NCI-H2196 (cell line): Measurements from ENCODE around the gene DNAI4.

Source experiments
- DNase-seq: peaks from one replicate; lab custom pipeline; 2025; ENCODE audit not compliant: unreplicated experiment; lab: John Stamatoyannopoulos, UW

DNAI4 gene

GRCh38 chr1:66768965-66769364, 155.7 kb downstream of the DNAI4 start:
- no peak for DNase-seq

- no peak for DNase-seq
These were observed 157.0 kb downstream of the DNAI4 start for GRCh38 chr1:66767626-66768025.

GRCh38 chr1:66764994-66765578, 159.6 kb downstream of the DNAI4 start:
- peak; percentile 48 for DNase-seq
